ENCODE data around the gene SNRPB. TPM values are rescaled to one million over a fixed set of nuclear protein-coding genes. Genes with fewer than 3 reads are reported as not detected.

Gene SNRPB
- total RNA-seq, 1 donor from 2014 or later, result 207 TPM

- no peaks in the 10 kb centered on the region for H3K9me3 Mint-ChIP-seq (ENCODE audit: unreplicated experiment)
- no peaks in the 10 kb centered on the region for H3K9me3 ChIP-seq (ENCODE audit: insufficient read depth, low read depth, low read length)
- FAIRE-seq (no peak), DNase-seq (ENCODE audit: low read depth) (no peak)
- peaks cover 20% of the 10 kb centered on the region for H3K4me1 Mint-ChIP-seq (ENCODE audit: low read depth, unreplicated experiment)
- peaks cover 60% of the 10 kb centered on the region for H4K20me1 ChIP-seq (ENCODE audit: insufficient read depth, low read length)
- no peak overlapping the region for H2AFZ ChIP-seq (ENCODE audit: low read depth, low read length)
- peaks cover 66% of the 10 kb centered on the region for H3K79me2 ChIP-seq (ENCODE audit: insufficient read depth, low read length)
- H3K27me3 ChIP-seq (ENCODE audit: insufficient read depth, low read length), result no peaks in the 10 kb centered on the region
- H3K27ac Mint-ChIP-seq (ENCODE audit: unreplicated experiment), result peak overlapping the region; percentile 26
- H3K27ac ChIP-seq (ENCODE audit: low read depth, low read length), result peak overlapping the region; percentile 95
- H3K27me3 Mint-ChIP-seq (ENCODE audit: low read depth, unreplicated experiment), result no peaks in the 10 kb centered on the region
- no peak for TF ChIP-seq CTCF (IDR thresholded peaks at IDR 0.05; ENCODE audit: insufficient read depth, low read depth, low read length)
- TF ChIP-seq EZH2 (IDR thresholded peaks at IDR 0.05; ENCODE audit: insufficient read depth, low read length), result no peak
- H3K4me2 ChIP-seq (ENCODE audit: low read length), result peak overlapping the region; percentile 89
- peak overlapping the region; percentile 99 for H3K9ac ChIP-seq (ENCODE audit: low read length)
- H3K4me1 ChIP-seq (ENCODE audit: insufficient read depth, low read length), result peaks cover 8% of the 10 kb centered on the region
- peak overlapping the region; percentile 95 for H3K4me3 Mint-ChIP-seq (ENCODE audit: unreplicated experiment)
- H3K36me3 Mint-ChIP-seq (ENCODE audit: low read depth, unreplicated experiment), result peaks cover 16% of the 10 kb centered on the region
- H3K36me3 ChIP-seq (ENCODE audit: insufficient read depth, low read length), result peaks cover 34% of the 10 kb centered on the region
- peak overlapping the region; percentile 90 for H3K4me3 ChIP-seq (ENCODE audit: insufficient read depth, low read depth, low read length)
These were observed 1.8 kb downstream of the SNRPB start for GRCh38 chr20:2468581-2469407.

GRCh38 chr20:2467412-2467811 is 3.2 kb downstream of the SNRPB start:
- peaks cover 20% of the 10 kb centered on the region for H3K4me1 Mint-ChIP-seq (ENCODE audit: low read depth, unreplicated experiment)

More at GRCh38 chr20:2467412-2467811, 3.2 kb downstream of the SNRPB start:
- DNase-seq (ENCODE audit: low read depth), result no peak
- no peak for FAIRE-seq
- Mint-ChIP-seq H3K9me3 (ENCODE audit: unreplicated experiment) (no peaks in the 10 kb centered on the region), H3K4me3 (ENCODE audit: unreplicated experiment) (peak overlapping the region; percentile 95), H3K27me3 (ENCODE audit: low read depth, unreplicated experiment) (no peaks in the 10 kb centered on the region), H3K27ac (ENCODE audit: unreplicated experiment) (no peak overlapping the region), H3K36me3 (ENCODE audit: low read depth, unreplicated experiment) (peaks cover 26% of the 10 kb centered on the region)
- H4K20me1 ChIP-seq (ENCODE audit: insufficient read depth, low read length), result peaks cover 74% of the 10 kb centered on the region
- H3K27ac ChIP-seq (ENCODE audit: low read depth, low read length), result no peak overlapping the region
- H2AFZ ChIP-seq (ENCODE audit: low read depth, low read length), result no peak overlapping the region
- H3K9ac ChIP-seq (ENCODE audit: low read length), result no peak overlapping the region
- no peaks in the 10 kb centered on the region for H3K9me3 ChIP-seq (ENCODE audit: insufficient read depth, low read depth, low read length)
- H3K4me2 ChIP-seq (ENCODE audit: low read length), result peak overlapping the region; percentile 89
- no peaks in the 10 kb centered on the region for H3K27me3 ChIP-seq (ENCODE audit: insufficient read depth, low read length)
- no peak overlapping the region for H3K4me3 ChIP-seq (ENCODE audit: insufficient read depth, low read depth, low read length)
- H3K36me3 ChIP-seq (ENCODE audit: insufficient read depth, low read length), result peaks cover 47% of the 10 kb centered on the region
- H3K79me2 ChIP-seq (ENCODE audit: insufficient read depth, low read length), result peaks cover 72% of the 10 kb centered on the region
- no peak for TF ChIP-seq EZH2 (IDR thresholded peaks at IDR 0.05; ENCODE audit: insufficient read depth, low read length)
- TF ChIP-seq CTCF (IDR thresholded peaks at IDR 0.05; ENCODE audit: insufficient read depth, low read depth, low read length), result no peak
- H3K4me1 ChIP-seq (ENCODE audit: insufficient read depth, low read length), result peaks cover 8% of the 10 kb centered on the region

All from astrocyte (in vitro differentiated cells and primary cell).